ENCODE data around the gene CBFA2T3. TPM values are rescaled to one million over a fixed set of nuclear protein-coding genes. Genes with fewer than 3 reads are reported as not detected.

Gene CBFA2T3
- total and polyA plus RNA-seq, 10 donors = 8.4 to 59.8 (median 26.3) TPM

- no peak for DNase-seq
Measured at GRCh38 chr16:88884569-88885271, 92.3 kb downstream of the CBFA2T3 start.

GRCh38 chr16:88883946-88884345 lies 93.1 kb downstream of the CBFA2T3 start:
- Histone ChIP-seq H3K4me1 (peaks cover 0 to 31% (median 13%) of the 10 kb centered on the region in 6 donors), H3K27me3 (replicated peaks in 1 of 7) (no peaks in the 10 kb centered on the region), H3K9me3 (no peaks in the 10 kb centered on the region), H3K27ac (no peak overlapping the region), H3K36me3 (peaks cover 0 to 97% (median 77%) of the 10 kb centered on the region in 6 donors), H3K4me3 (no peak overlapping the region)
- 82 to 92% (median 87%) methylated on average over 8 to 11 of the region's 11 CpGs for WGBS, 5 donors
- TF ChIP-seq POLR2A (IDR thresholded peaks at IDR 0.05) (no peak), POLR2AphosphoS5 (IDR thresholded peaks at IDR 0.05) (no peak), CTCF (IDR thresholded peaks at IDR 0.05 in 8 of 11, conservative IDR thresholded peaks at IDR 0.05 in 3 of 11) (no peak)
- intact Hi-C loops (cut with DNase I; ENCODE audit: low total_unique reads) = no loop called here
- no peak for DNase-seq

More at GRCh38 chr16:88884569-88885271, 92.3 kb downstream of the CBFA2T3 start:
- Histone ChIP-seq H3K27ac (no peak overlapping the region), H3K4me3 (no peak overlapping the region), H3K27me3 (replicated peaks in 1 of 7) (no peaks in the 10 kb centered on the region), H3K9me3 (no peaks in the 10 kb centered on the region), H3K36me3 (peaks cover 0 to 96% (median 69%) of the 10 kb centered on the region in 6 donors), H3K4me1 (peaks cover 0 to 31% (median 13%) of the 10 kb centered on the region in 6 donors)
- TF ChIP-seq CTCF (IDR thresholded peaks at IDR 0.05 in 8 of 11, conservative IDR thresholded peaks at IDR 0.05 in 3 of 11) (no peak), POLR2A (IDR thresholded peaks at IDR 0.05) (no peak), POLR2AphosphoS5 (IDR thresholded peaks at IDR 0.05) (no peak)
- intact Hi-C loops (cut with DNase I; ENCODE audit: low total_unique reads) = no loop called here
- 93 to 96% (median 95%) methylated on average over 31 to 39 of the region's 39 CpGs for WGBS, 5 donors

GRCh38 chr16:88883117-88883895 lies 93.7 kb downstream of the CBFA2T3 start:
- no peak for TF ChIP-seq POLR2A (IDR thresholded peaks at IDR 0.05)
- peak in 1 of 3 donors; percentile 19 for TF ChIP-seq POLR2AphosphoS5 (IDR thresholded peaks at IDR 0.05)
- WGBS, 5 donors = 95 to 97% (median 96%) methylated on average over 42 to 49 of the region's 49 CpGs
- H3K9me3 ChIP-seq = no peaks in the 10 kb centered on the region
- H3K36me3 ChIP-seq = peaks cover 0 to 99% (median 83%) of the 10 kb centered on the region in 6 donors
- DNase-seq = no peak
- intact Hi-C loops (cut with DNase I; ENCODE audit: low total_unique reads) = no loop called here
- H3K4me1 ChIP-seq = peaks cover 0 to 27% (median 13%) of the 10 kb centered on the region in 6 donors
- H3K27me3 ChIP-seq (replicated peaks in 1 of 7) = no peaks in the 10 kb centered on the region
- no peak overlapping the region for H3K27ac ChIP-seq
- H3K4me3 ChIP-seq = no peak overlapping the region

- WGBS, 5 donors = 78 to 88% (median 85%) methylated on average over 15 to 26 of the region's 26 CpGs
- H3K27ac ChIP-seq = peak overlapping the region in 1 of 8 donors; percentile 30
- H3K27me3 ChIP-seq (replicated peaks in 1 of 7) = no peaks in the 10 kb centered on the region
- H3K4me1 ChIP-seq = peaks cover 0 to 19% (median 6%) of the 10 kb centered on the region in 6 donors
- TF ChIP-seq POLR2AphosphoS5 (IDR thresholded peaks at IDR 0.05) (no peak), CTCF (IDR thresholded peaks at IDR 0.05 in 8 of 11, conservative IDR thresholded peaks at IDR 0.05 in 3 of 11) (no peak), POLR2A (IDR thresholded peaks at IDR 0.05) (no peak)
- peaks cover 0 to 100% (median 88%) of the 10 kb centered on the region in 6 donors for H3K36me3 ChIP-seq
- intact Hi-C loops (cut with DNase I; ENCODE audit: low total_unique reads) = no loop called here
- DNase-seq = no peak
- H3K9me3 ChIP-seq = no peaks in the 10 kb centered on the region
- no peak overlapping the region for H3K4me3 ChIP-seq
Measured at GRCh38 chr16:88882358-88883030, 94.5 kb downstream of the CBFA2T3 start.

Measured in spleen (tissue), 11 donors.